Right ventricle myocardium inferior (tissue), 1 donor: Measurements from ENCODE around the gene BHLHE40. TPM values are rescaled to one million over a fixed set of nuclear protein-coding genes. Genes with fewer than 3 reads are reported as not detected.
A peak's percentile ranks its signal among the peaks of the same experiment; 100 is the strongest.
"Not testable (repeated sequence)": the region's sequence is repeated elsewhere in the genome, so short reads cannot be mapped to it uniquely, and the experiment has no call there.

ENCODE experiments used
- ATAC-seq: fragments of 200-7000 bp; cut with Tn5 transposase; one replicate; pipeline ENCODE4 v1.9.1; 2020; ENCODE audit warnings: mild to moderate bottlenecking, moderate library complexity
- DNase-seq: peaks from one replicate; pipeline ENCODE4 v3.0.0; 2021; ENCODE audit errors: missing footprints
- intact Hi-C: fragments of 100-400 bp; cut with DNase I; formaldehyde crosslinking; loops from one replicate; pipeline ENCODE4 v1.11.0; 2022
- total RNA-seq: library from RNA; stranded (reverse); fragmentation: NEBNext Ultra II Directional; extraction: Animal tissue kit (Norgen Biotek cat#: 25700); gene quantifications from one replicate; pipeline ENCODE4 v1.2.1, GENCODE V29; 2021
- donor health status: DM: no; HTN: yes; CAD: no; lungs with severe emphysema.

Gene BHLHE40
- total RNA-seq, 1 donor from 2014 or later: 26.9 TPM

DNA sequence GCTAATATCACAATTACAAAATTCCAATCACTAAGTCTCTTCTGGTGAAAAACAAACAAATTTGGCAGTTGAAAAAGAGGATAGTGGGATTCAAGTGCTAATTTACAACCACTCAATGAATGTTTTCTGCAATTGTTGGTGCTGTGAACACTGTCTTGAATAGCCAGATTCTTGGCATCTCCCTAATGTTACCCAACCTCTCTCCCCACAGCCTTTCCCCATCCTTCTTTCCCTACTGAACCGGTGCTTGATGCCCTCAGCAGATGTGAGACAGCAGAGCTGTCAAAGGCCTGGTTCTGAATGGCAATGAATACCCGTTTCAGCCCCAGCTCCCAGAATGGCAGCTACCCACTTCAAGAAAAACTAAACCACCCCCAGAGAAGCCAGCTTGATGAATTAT is 22.5 kb upstream of the BHLHE40 start:
- intact Hi-C loops: no loop called here
- no peak for ATAC-seq
- no peak for DNase-seq

DNA sequence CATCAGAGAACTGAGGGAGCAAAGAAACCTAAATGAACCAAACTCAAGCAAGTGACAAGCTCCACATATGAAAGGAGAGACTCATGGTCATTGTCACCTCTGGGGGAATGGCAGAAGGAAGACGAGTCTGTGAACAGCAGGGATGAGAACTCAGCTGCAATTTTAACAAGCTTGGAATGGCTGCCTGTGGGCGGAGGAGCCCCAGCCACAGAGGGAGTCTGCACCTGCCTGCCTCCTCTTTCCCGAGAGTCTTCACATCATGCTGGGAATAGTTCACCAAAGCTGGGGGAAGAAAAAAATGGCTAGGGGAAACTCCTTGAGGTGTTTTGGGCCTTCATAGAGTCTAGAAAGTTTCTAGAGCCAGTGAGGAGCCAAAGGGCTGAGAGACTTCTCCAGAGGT is 21.3 kb upstream of the BHLHE40 start:
- intact Hi-C loops: no loop called here
- ATAC-seq (no peak), DNase-seq (no peak)

DNA sequence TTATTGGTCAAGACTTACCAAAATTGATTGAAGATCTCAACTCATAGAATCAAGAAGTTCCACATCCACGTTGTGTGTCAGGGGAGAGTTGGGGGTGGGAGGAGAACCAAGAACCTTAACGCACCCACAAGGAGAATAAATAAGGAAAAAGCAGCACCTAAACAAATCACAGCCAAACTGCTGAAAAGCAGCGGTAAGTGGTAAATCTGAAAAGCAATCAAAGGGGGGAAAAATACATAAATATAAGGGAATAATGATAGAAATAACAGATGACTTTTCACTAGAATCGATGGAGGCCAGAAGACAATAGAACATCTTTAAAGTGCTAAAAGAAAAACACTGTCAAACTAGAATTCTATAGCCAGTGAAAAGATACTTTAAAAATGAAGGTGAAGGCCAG is 20.1 kb upstream of the BHLHE40 start:
- ATAC-seq (no peak), DNase-seq (no peak)
- intact Hi-C loops: no loop called here

GRCh38 chr3:4961865-4962264 is 17.4 kb upstream of the BHLHE40 start:
- intact Hi-C loops, DNase-seq, ATAC-seq: not testable (repeated sequence)

DNA sequence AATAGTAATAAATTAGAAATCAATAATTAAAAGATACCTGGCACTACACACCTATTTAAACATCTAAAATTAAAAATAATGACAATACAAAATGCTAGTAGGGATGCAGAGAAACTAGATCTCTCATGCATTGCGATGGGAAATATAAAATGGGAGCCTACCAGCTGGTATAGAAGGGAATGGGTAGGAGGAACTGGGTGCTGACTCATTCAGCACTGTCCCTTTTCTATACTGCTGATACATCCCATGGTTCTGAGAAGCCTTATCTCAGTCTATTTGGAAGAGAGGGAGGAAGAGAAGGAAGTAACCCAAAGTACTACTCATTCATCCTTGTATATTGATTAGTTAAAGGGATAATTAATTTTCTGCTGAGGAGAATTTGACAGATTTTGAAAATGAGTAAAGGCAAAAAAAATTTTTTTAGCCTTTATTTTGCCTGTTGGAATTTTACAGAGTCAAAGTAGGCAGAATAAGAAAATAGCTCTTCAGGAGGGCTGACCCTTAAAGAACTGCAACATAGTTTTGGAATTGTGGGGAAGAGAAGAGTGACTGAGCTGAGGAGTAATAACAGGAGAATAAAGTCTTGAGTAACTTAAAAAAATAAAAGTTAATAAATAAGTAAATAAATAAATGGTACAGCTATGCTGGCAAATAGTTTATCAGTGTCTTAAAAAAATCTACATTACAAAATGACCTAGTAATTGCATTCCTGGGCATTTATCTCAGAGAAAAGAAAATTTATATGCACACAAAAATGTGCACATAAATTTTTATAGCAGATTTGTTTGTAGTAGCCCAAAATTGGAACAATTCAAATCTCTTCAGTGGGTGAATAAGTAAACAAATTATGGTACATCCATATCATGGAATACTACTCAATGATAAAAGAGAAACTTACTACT is 15.3 kb upstream of the BHLHE40 start:
- intact Hi-C loops: no loop called here
- DNase-seq (no peak), ATAC-seq (no peak)

DNA sequence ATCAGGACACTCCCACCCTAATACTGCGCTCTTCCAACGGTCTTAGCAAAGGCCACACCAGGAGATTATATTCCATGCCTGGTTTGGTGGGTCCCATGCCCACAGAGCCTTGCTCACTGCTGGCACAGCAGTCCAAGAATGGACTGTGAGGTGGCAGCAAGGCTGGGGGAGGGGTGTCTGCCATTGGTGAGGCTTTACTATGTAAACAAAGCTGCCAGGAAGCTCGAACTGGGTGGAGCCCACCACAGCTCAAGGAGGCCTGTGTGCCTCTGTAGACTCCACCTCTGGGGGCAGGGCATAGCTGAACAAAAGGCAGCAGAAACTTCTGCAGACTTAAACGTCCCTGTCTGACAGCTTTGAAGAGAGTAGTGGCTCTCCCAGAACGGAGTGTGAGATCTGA is 13.2 kb upstream of the BHLHE40 start:
- DNase-seq, ATAC-seq, intact Hi-C loops: not testable (repeated sequence)

DNA sequence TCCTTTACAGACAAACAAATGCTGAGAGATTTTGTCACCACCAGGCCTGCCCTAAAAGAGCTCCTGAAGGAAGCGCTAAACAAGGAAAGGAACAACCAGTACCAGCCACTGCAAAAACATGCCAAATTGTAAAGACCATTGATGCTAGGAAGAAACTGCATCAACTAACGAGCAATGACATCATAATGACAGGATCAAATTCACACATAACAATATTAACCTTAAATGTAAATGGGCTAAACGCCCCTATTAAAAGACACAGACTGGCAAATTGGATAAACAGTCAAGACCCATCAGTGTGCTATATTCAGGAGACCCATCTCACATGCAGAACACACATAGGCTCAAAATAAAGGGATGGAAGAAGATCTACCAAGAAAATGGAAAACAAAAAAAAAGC is 11.6 kb upstream of the BHLHE40 start:
- DNase-seq, ATAC-seq, intact Hi-C loops: not testable (repeated sequence)

- ATAC-seq, intact Hi-C loops, DNase-seq: not testable (repeated sequence)
Observed at GRCh38 chr3:4971437-4971836, 7.8 kb upstream of the BHLHE40 start.

DNA sequence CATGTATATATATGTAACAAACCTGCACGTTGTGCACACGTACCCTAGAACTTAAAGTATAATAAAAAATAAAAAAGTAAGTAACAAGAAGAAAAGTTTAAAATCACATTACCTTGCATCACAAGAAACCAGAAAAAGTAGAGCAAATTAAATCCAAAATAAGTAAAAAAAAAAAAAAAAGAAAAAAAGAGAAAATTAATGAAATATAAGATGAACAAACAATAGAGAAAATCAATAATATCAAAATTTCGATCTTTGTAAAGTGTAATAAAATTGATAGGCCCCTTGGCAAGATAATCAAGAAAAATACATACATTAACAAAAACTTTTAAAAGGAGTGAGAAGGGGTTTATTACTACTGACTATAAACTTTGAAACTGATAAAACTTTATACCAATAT is 7.4 kb upstream of the BHLHE40 start:
- no peak for ATAC-seq
- DNase-seq: no peak
- intact Hi-C loops: no loop called here

- intact Hi-C loops: no loop called here
- ATAC-seq (no peak), DNase-seq (no peak)
Observed at GRCh38 chr3:4972652-4973643, 6.3 kb upstream of the BHLHE40 start.

DNA sequence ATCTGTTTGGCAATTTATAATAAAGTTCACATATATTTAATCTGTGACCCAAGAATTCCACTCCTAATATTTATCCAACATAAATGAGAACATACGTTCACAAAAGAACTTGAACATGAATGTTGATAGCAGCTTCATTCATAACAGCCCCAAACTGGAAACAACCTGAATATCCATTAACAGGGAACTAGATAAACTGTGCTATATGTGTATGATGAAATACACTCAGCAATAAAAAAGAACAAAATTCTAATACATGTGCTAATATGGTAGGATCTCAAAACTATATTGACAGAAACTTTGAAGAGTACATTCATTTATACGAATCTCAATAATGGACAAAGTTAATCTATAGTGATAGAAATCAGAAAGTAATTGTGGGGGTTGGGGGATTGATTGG is 5.1 kb upstream of the BHLHE40 start:
- DNase-seq (no peak), ATAC-seq (no peak)
- intact Hi-C loops: no loop called here

DNA sequence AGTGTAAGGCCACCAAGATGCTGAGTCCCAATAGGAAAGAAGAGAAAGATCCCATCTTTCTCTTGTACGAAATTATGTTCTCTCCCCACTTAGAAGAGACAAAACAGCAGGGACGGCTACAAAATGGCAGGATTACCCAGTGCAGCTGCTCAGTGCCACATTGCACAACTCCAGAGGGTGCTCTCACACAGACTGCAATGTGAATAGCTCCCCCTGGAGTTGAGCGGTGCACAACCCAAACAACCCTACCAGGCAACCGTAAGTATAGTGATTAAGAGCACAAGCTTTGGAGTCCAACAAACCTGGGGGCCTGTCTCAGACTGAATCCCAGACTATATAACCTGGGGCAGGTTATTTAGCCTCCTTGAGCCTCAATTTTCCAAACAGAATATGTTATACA is 3.1 kb upstream of the BHLHE40 start:
- intact Hi-C loops: loop anchor here (2.0 kb wide), 1 partner anchor 51 kb away; no protein-coding TSS in a partner anchor
- no peak for DNase-seq
- no peak for ATAC-seq

DNA sequence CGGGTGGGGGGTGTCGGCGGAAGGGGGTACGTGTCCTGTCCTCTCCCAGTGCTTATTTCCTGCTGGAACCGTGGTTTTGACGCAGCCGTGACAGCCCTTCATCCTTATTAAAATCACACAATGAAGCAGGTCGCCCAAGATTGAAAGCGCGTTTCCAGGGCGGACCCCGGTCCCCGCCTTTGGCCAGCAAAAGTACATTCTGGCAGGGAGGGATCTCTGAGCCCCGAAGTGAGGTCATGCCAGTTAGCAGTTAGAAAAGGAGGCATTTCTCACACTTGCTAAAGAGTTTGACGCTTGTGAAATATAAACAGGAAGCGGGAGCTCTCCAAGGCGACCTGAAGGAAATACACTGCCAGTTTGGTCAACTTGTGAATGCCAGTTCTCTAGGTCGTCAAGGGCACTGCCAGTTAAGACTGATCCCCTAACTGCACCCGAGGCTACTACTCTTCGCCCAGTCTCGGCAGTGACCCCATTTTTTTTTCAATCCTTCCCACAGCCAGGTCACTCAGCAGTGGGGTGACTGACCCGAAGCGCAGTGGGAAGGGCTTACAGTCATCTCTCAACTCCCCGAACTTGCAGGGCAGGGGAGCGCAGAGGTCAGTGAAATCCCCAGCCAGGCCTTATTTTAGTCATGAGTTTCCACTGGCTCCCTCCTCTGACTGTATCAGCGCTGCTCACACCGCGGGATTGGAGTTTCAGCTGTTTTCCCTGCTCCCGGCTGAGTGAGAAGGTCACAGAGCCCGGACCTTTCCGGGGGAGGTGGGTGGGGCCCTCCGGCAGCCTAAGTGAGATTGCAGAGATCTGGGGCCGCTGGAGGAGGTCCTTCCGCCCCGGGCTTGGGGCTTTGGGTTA is 2.0 kb upstream of the BHLHE40 start:
- ATAC-seq: peak; percentile 49
- DNase-seq: peak; percentile 92
- intact Hi-C loops: loop anchor here (1.0 to 2.0 kb wide), 2 partner anchors 50 to 205 kb away; no protein-coding TSS in a partner anchor

GRCh38 chr3:4977853-4978203 is 1.4 kb upstream of the BHLHE40 start:
- DNase-seq: no peak
- intact Hi-C loops: loop anchor here (1.0 to 2.0 kb wide), 5 partner anchors 39 to 257 kb away; no protein-coding TSS in a partner anchor
- ATAC-seq: no peak

GRCh38 chr3:4978204-4978965 is 852 bp upstream of the BHLHE40 start:
- ATAC-seq (peak; percentile 84), DNase-seq (peak; percentile 98)
- intact Hi-C loops: loop anchor here (1.0 to 2.0 kb wide), 3 partner anchors 38 to 258 kb away; no protein-coding TSS in a partner anchor

DNA sequence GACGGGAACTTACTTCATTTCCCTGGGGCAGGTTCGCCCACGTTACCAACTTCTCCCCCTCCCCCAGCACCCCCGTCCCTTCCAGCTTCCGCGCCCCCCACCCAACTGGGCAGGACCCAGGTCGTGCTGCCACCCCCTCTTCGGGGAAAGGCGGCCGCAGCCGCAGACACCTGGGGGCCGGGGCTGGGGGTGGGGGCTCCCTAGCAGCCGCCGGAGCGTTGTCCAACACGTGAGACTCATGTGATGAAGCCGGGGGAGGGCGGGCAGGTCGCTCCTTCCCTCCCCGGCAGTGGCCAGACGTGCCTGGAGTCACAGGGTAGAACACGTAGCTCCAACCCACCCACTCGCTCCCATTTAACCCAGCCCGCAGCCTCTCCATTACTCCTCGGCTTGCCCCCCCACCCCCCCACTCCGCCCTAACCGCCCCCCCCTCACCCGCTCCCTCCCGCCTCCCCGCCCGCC is 240 bp upstream of the BHLHE40 start:
- intact Hi-C loops: loop anchor here (1.0 to 2.0 kb wide), 3 partner anchors 38 to 258 kb away; no protein-coding TSS in a partner anchor
- DNase-seq (peak; percentile 98), ATAC-seq (peak; percentile 75)
